HG02870 (cell line): Measurements from ENCODE around the gene FAM107A.
A peak's percentile ranks its signal among the peaks of the same experiment; 100 is the strongest.

ENCODE experiments used
- ATAC-seq: cut with Tn5 transposase; IDR thresholded peaks from one replicate; pipeline ENCODE4 v1.9.1; 2021; ENCODE audit warnings: mild to moderate bottlenecking, moderate library complexity; ENCODE audit not compliant: unreplicated experiment

Gene FAM107A

GRCh38 chr3:58594117-58594516 lies 16.9 kb upstream of the FAM107A start:
- ATAC-seq = no peak

GRCh38 chr3:58591517-58592510 lies 14.6 kb upstream of the FAM107A start:
- ATAC-seq = no peak

GRCh38 chr3:58588030-58588614 lies 10.9 kb upstream of the FAM107A start:
- no peak for ATAC-seq

GRCh38 chr3:58586776-58587192 lies 9.6 kb upstream of the FAM107A start:
- no peak for ATAC-seq

- no peak for ATAC-seq
Observed at GRCh38 chr3:58585994-58586393, 8.8 kb upstream of the FAM107A start.

GRCh38 chr3:58585005-58585786 lies 8.0 kb upstream of the FAM107A start:
- ATAC-seq = peak; percentile 62

- ATAC-seq = no peak
Observed at GRCh38 chr3:58584690-58585004, 7.5 kb upstream of the FAM107A start.

- ATAC-seq = no peak
Observed at GRCh38 chr3:58581328-58582091, 4.3 kb upstream of the FAM107A start.

GRCh38 chr3:58580826-58581327 lies 3.7 kb upstream of the FAM107A start:
- ATAC-seq = no peak

- ATAC-seq = no peak
Observed at GRCh38 chr3:58578873-58579272, 1.7 kb upstream of the FAM107A start.

GRCh38 chr3:58576716-58577115 lies 475 bp downstream of the FAM107A start:
- no peak for ATAC-seq

GRCh38 chr3:58575971-58576652 lies 1.1 kb downstream of the FAM107A start:
- ATAC-seq = no peak

- ATAC-seq = no peak
Observed at GRCh38 chr3:58574682-58575081, 2.5 kb downstream of the FAM107A start.

- ATAC-seq = no peak
Observed at GRCh38 chr3:58574106-58574505, 3.1 kb downstream of the FAM107A start.

GRCh38 chr3:58573640-58574039 lies 3.6 kb downstream of the FAM107A start:
- ATAC-seq = no peak

- ATAC-seq = no peak
Observed at GRCh38 chr3:58572634-58573230, 4.5 kb downstream of the FAM107A start.

GRCh38 chr3:58572013-58572633 lies 5.1 kb downstream of the FAM107A start:
- no peak for ATAC-seq

GRCh38 chr3:58570851-58571250 lies 6.3 kb downstream of the FAM107A start:
- no peak for ATAC-seq
